Endothelial cell of umbilical vein (primary cell): ENCODE data around the gene SOCS4. TPM values are rescaled to one million over a fixed set of nuclear protein-coding genes. Genes with fewer than 3 reads are reported as not detected.

Experiments used
- BruUV-seq: library from RNA; stranded (reverse); fragments of 400-500 nt; replicated peaks from 2 replicates; lab custom pipeline; 2021; lab: Mats Ljungman, UMichigan
- CTCF ChIA-PET: fragments of 300-600, 350-600 bp; sonication (Branson Sonifier 250); formaldehyde crosslinking; loops from one replicate; lab custom pipeline; 2021; ENCODE audit warnings: antibody characterized with exemption, inconsistent platforms; lab: Charles Lee
- POLR2A ChIA-PET: fragments of 300-600, 350-600 bp; sonication (Branson Sonifier 250); formaldehyde crosslinking; loops from one replicate; lab custom pipeline; 2021; ENCODE audit warnings: antibody characterized with exemption, inconsistent platforms; lab: Charles Lee
- DNase-seq: peaks from one replicate; pipeline ENCODE4 v3.0.0-alpha.2; 2011; ENCODE audit warnings: low read depth, low spot score
- FAIRE-seq: peaks from 2 replicates; lab custom pipeline; 2011; peaks lifted over from hg19 to GRCh38; lab: Jason Lieb, UNC
- H2AFZ ChIP-seq: 2 replicates; pipeline ENCODE4 v1.6.0; 2012; ENCODE audit warnings: low read depth, low read length, control low read depth, inconsistent platforms
- H3K27ac ChIP-seq: 2 replicates; pipeline ENCODE4 v1.5.1; 2011; ENCODE audit warnings: low read depth, mild to moderate bottlenecking, control low read depth, low read length, moderate library complexity; ENCODE audit not compliant: insufficient read depth
- H3K27me3 ChIP-seq, 2 experiments: 2 replicates each; pipeline versions ENCODE4 v1.6.0 to v1.6.1; 2011; ENCODE audit warnings: low read length in 2 of 2, mixed read lengths in 1 of 2; ENCODE audit not compliant: control insufficient read depth in 2 of 2, insufficient read depth in 2 of 2
- H3K36me3 ChIP-seq, 2 experiments: 2 replicates in 1 of 2; 3 replicates in 1 of 2; pipeline ENCODE4 v1.5.1; 2011; ENCODE audit warnings: low read length in 2 of 2, mild to moderate bottlenecking in 1 of 2, moderate library complexity in 1 of 2; ENCODE audit not compliant: control insufficient read depth in 2 of 2, insufficient read depth in 2 of 2; ENCODE audit errors: extremely low read depth in 1 of 2
- H3K4me1 ChIP-seq: 3 replicates; pipeline ENCODE4 v1.5.1; 2011; ENCODE audit warnings: mild to moderate bottlenecking, low read length; ENCODE audit not compliant: control insufficient read depth, insufficient read depth; ENCODE audit errors: extremely low read depth
- H3K4me2 ChIP-seq: 2 replicates; pipeline ENCODE4 v1.6.1; 2011; ENCODE audit warnings: low read length, control low read depth, mixed read lengths; ENCODE audit not compliant: insufficient read depth
- H3K4me3 ChIP-seq, 3 experiments: fragments of 200-600 bp in 1 of 3; sonication (generic), shearing (Covaris generic) in 1 of 3; replicated peaks in 1 of 3; 2 replicates each; pipeline ENCODE4 v1.5.1; 2011 to 2016; ENCODE audit warnings: control low read depth in 3 of 3, low read length in 3 of 3, mild to moderate bottlenecking in 2 of 3, inconsistent platforms in 1 of 3, low read depth in 1 of 3, moderate library complexity in 1 of 3; ENCODE audit not compliant: insufficient read depth in 1 of 3
- H3K79me2 ChIP-seq: 2 replicates; pipeline ENCODE4 v1.6.0; 2012; ENCODE audit warnings: low read length, inconsistent platforms; ENCODE audit not compliant: control insufficient read depth, insufficient read depth
- H3K9ac ChIP-seq: replicated peaks from 2 replicates; pipeline ENCODE3; 2011; ENCODE audit warnings: low read length, control low read depth; ENCODE audit not compliant: insufficient read depth; ENCODE audit errors: extremely low read depth
- H3K9me1 ChIP-seq: replicated peaks from 3 replicates; pipeline ENCODE4 v1.6.0; 2011; ENCODE audit warnings: mild to moderate bottlenecking, low read length; ENCODE audit not compliant: control insufficient read depth, insufficient read depth; ENCODE audit errors: extremely low read depth
- H3K9me3 ChIP-seq: replicated peaks from 2 replicates; pipeline ENCODE4 v1.5.1; 2012; ENCODE audit warnings: low read length, inconsistent platforms; ENCODE audit not compliant: control insufficient read depth, insufficient read depth
- H4K20me1 ChIP-seq: replicated peaks from 2 replicates; pipeline ENCODE3; 2011; ENCODE audit warnings: mild to moderate bottlenecking, low read length; ENCODE audit not compliant: control insufficient read depth, insufficient read depth; ENCODE audit errors: extremely low read depth
- EZH2 ChIP-seq: IDR thresholded peaks from 2 replicates; pipeline ENCODE4 v1.6.1; 2012; ENCODE audit warnings: borderline replicate concordance, low read depth, mild to moderate bottlenecking, moderate library complexity, low read length, inconsistent platforms; ENCODE audit not compliant: severe bottlenecking
- FOS ChIP-seq: IDR thresholded peaks from 2 replicates; pipeline ENCODE4 v1.6.1; 2011; ENCODE audit warnings: mild to moderate bottlenecking, low read length, moderate library complexity, borderline replicate concordance; ENCODE audit not compliant: insufficient read depth
- GATA2 ChIP-seq: IDR thresholded peaks from 2 replicates; pipeline ENCODE4 v1.7.0; 2011; ENCODE audit warnings: low read depth, mild to moderate bottlenecking, moderate library complexity, mixed read lengths, low read length; ENCODE audit not compliant: insufficient read length, insufficient read depth
- JUN ChIP-seq: IDR thresholded peaks from 2 replicates; pipeline ENCODE4 v1.6.1; 2011; ENCODE audit warnings: borderline replicate concordance, low read depth; ENCODE audit not compliant: insufficient read length, insufficient read depth
- MYC ChIP-seq: IDR thresholded peaks from one replicate; pipeline ENCODE4 v1.6.1; 2011; ENCODE audit warnings: mild to moderate bottlenecking, low read depth, low read length
- POLR2A ChIP-seq: IDR thresholded peaks from 2 replicates; pipeline ENCODE4 v1.6.1; 2012; ENCODE audit warnings: low read depth, mild to moderate bottlenecking, control low read depth, low read length
- POLR2AphosphoS5 ChIP-seq: IDR thresholded peaks from 2 replicates; pipeline ENCODE4 v1.6.1; 2012; ENCODE audit warnings: low read depth, mild to moderate bottlenecking, control low read depth, low read length, moderate library complexity; ENCODE audit not compliant: insufficient read depth
- dilution Hi-C: fragments of 300-500 bp; cut with MboI; formaldehyde crosslinking; loops from one replicate; pipeline ENCODE4 v1.15.0; 2019; ENCODE audit warnings: low sequenced_read_pairs; ENCODE audit not compliant: extremely low pct_ligation_motif_present
- intact Hi-C: fragments of 100-400 bp; cut with micrococcal nuclease; formaldehyde crosslinking; loops from one replicate; pipeline ENCODE4 v1.10.0; 2022
- polyA plus RNA-seq, 4 experiments: library from polyadenylated mRNA; depleted of rRNA in 3 of 4; stranded (reverse) in 3 of 4; unstranded in 1 of 4; fragments of >200 nt; gene quantifications; 2 replicates each; pipeline versions ENCODE4 v1.2.1 to v1.2.3, GENCODE V29; 2011 to 2012; ENCODE audit warnings: missing spikeins in 1 of 4
- total RNA-seq: library from RNA; stranded (reverse); gene quantifications from 2 replicates; pipeline ENCODE4 v1.2.3, GENCODE V29; 2021
- TF ChIP-seq, protein P1 (sequence below): IDR thresholded peaks from 2 replicates; pipeline ENCODE4 v1.6.1; 2011; ENCODE audit not compliant: insufficient read depth, insufficient read length
- TF ChIP-seq, protein P2 (sequence below), 2 donors: IDR thresholded peaks; 1 replicate in 1 of 2; 2 replicates in 1 of 2; pipeline ENCODE4 v1.5.1; 2011; ENCODE audit warnings: low read length in 2 of 2, mild to moderate bottlenecking in 2 of 2, moderate library complexity in 2 of 2, control low read depth in 1 of 2, inconsistent platforms in 1 of 2, low read depth in 1 of 2; ENCODE audit not compliant: insufficient read depth in 1 of 2; ENCODE audit errors: extremely low read depth in 1 of 2

The SOCS4 gene
- total and polyA plus RNA-seq, 2 donors (not counting 3 experiments of a cell fraction or from before 2014, with no cell fraction given), result 6.4 to 26.7 TPM

- Histone ChIP-seq H3K9ac (no peak overlapping the region), H3K27ac (no peak overlapping the region), H3K79me2 (no peaks in the 10 kb centered on the region), H3K4me3 (no peak overlapping the region), H2AFZ (no peak overlapping the region), H3K9me3 (no peaks in the 10 kb centered on the region), H4K20me1 (no peaks in the 10 kb centered on the region), H3K9me1 (no peaks in the 10 kb centered on the region), H3K4me1 (peaks cover 4% of the 10 kb centered on the region), H3K4me2 (no peak overlapping the region), H3K36me3 (no peaks in the 10 kb centered on the region), H3K27me3 (no peaks in the 10 kb centered on the region)
- intact Hi-C loops (no loop called here), dilution Hi-C loops (no loop called here)
- ChIA-PET CTCF (interaction anchor here (0.5 to 1.6 kb wide), 15 partner anchors 10 to 472 kb away, joined by 3 to 10 read pairs (median 3); partner anchors contain the start of genes CGRRF1, GCH1, SOCS4 and WDHD1), POLR2A (no interaction called here)
- no peak for FAIRE-seq
- TF ChIP-seq JUN, result no peak
- no peak for TF ChIP-seq EZH2
- TF ChIP-seq, protein P1, sequence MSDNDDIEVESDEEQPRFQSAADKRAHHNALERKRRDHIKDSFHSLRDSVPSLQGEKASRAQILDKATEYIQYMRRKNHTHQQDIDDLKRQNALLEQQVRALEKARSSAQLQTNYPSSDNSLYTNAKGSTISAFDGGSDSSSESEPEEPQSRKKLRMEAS, result no peak
- TF ChIP-seq POLR2A, result no peak
- no peak for TF ChIP-seq FOS
- no peak for TF ChIP-seq GATA2
- TF ChIP-seq, protein P2, sequence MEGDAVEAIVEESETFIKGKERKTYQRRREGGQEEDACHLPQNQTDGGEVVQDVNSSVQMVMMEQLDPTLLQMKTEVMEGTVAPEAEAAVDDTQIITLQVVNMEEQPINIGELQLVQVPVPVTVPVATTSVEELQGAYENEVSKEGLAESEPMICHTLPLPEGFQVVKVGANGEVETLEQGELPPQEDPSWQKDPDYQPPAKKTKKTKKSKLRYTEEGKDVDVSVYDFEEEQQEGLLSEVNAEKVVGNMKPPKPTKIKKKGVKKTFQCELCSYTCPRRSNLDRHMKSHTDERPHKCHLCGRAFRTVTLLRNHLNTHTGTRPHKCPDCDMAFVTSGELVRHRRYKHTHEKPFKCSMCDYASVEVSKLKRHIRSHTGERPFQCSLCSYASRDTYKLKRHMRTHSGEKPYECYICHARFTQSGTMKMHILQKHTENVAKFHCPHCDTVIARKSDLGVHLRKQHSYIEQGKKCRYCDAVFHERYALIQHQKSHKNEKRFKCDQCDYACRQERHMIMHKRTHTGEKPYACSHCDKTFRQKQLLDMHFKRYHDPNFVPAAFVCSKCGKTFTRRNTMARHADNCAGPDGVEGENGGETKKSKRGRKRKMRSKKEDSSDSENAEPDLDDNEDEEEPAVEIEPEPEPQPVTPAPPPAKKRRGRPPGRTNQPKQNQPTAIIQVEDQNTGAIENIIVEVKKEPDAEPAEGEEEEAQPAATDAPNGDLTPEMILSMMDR (IDR thresholded peaks at IDR 0.05; ENCODE audit: extremely low read depth in 1 of 2, insufficient read depth in 1 of 2, low read depth in 1 of 2, low read length in 2 of 2), result no peak
- TF ChIP-seq POLR2AphosphoS5, result no peak
- no peak for TF ChIP-seq MYC
- no TSS peak for BruUV-seq
- peak; percentile 25 for DNase-seq
Measured at GRCh38 chr14:54981698-54982097, 45.3 kb upstream of the SOCS4 start.
